Adrenal gland (tissue), 5 donors: ENCODE data around the gene VDAC1.

Source experiments
- CTCF ChIP-seq, 6 experiments: fragments of 450-650 bp in 4 of 6; fragments of 200-600 bp in 2 of 6; sonication (generic) in 1 of 6; IDR thresholded peaks; 1 replicate in 5 of 6; 2 replicates in 1 of 6; pipeline versions ENCODE4 v1.5.1 to v1.8.0; 2016 to 2021; ENCODE audit warnings: antibody characterized with exemption in 6 of 6, mild to moderate bottlenecking in 2 of 6, moderate library complexity in 1 of 6
- POLR2A ChIP-seq, 2 donors: fragments of 450-650 bp; IDR thresholded peaks; one replicate each; pipeline ENCODE4 v1.6.1; 2017; ENCODE audit warnings: antibody characterized with exemption in 2 of 2, mild to moderate bottlenecking in 2 of 2, moderate library complexity in 1 of 2
- donor health status: DM: no; HTN: no; CAD: no.

- TF ChIP-seq CTCF (IDR thresholded peaks at IDR 0.05) (no peak), POLR2A (IDR thresholded peaks at IDR 0.05) (no peak)
Observed at GRCh38 chr5:134046801-134047686, 42.3 kb upstream of the VDAC1 start.
